ENCODE data around the gene INSYN1. TPM values are rescaled to one million over a fixed set of nuclear protein-coding genes. Genes with fewer than 3 reads are reported as not detected.

The INSYN1 gene
- total and polyA plus RNA-seq, 10 of the 15 experiments (the other 5 are each of a cell fraction or from before 2014, with no cell fraction given), result not detected

- H3K9me3 ChIP-seq (replicated peaks; ENCODE audit: control insufficient read depth, insufficient read depth, low read length), result no peaks in the 10 kb centered on the region
- no peaks in the 10 kb centered on the region for H4K20me1 ChIP-seq (ENCODE audit: control insufficient read depth, insufficient read depth)
- H2AFZ ChIP-seq (ENCODE audit: control insufficient read depth, low read depth, low read length), result no peak overlapping the region
- ChIA-PET POLR2A (no interaction called here), RAD21 (ENCODE audit: unreplicated experiment) (no interaction called here), SMC1A (ENCODE audit: uncharacterized antibody, unreplicated experiment) (no interaction called here), CTCF (no interaction called here)
- peaks cover 0 to 3% of the 10 kb centered on the region in 2 experiments; a peak in 2 of 4 replicates for H3K27me3 ChIP-seq (replicated peaks in 1 of 2; ENCODE audit: control insufficient read depth in 2 of 2, insufficient read depth in 2 of 2, low read length in 1 of 2)
- FAIRE-seq (no peak), ATAC-seq (no peak), DNase-seq (ENCODE audit: low read depth, low spot score) (no peak)
- H3K27ac ChIP-seq (ENCODE audit: control insufficient read depth, insufficient read depth), result no peak overlapping the region
- in situ Hi-C loops (cut with MboI) (no loop called here), intact Hi-C loops (cut with micrococcal nuclease; ENCODE audit: unreplicated experiment) (no loop called here)
- no peak overlapping the region for H3K4me3 ChIP-seq
- H3K4me1 ChIP-seq (ENCODE audit: control insufficient read depth, insufficient read depth, low read length), result no peaks in the 10 kb centered on the region
- no peaks in the 10 kb centered on the region for H3K79me2 ChIP-seq (ENCODE audit: control insufficient read depth, insufficient read depth, low read length)
- WGBS (ENCODE audit: insufficient coverage, insufficient replicate concordance, low lambda C conversion rate, missing lambda C conversion rate), result 47% methylated on average over 25 of the region's 25 CpGs
- H3K4me2 ChIP-seq (ENCODE audit: control insufficient read depth, insufficient read depth), result no peak overlapping the region
- no TSS peak for BruUV-seq (replicated peaks)
- no peak overlapping the region for H3K9ac ChIP-seq (ENCODE audit: control insufficient read depth, insufficient read depth, low read length)
- H3K36me3 ChIP-seq (ENCODE audit: control insufficient read depth in 2 of 2, insufficient read depth in 2 of 2, low read length in 1 of 2), result no peaks in the 10 kb centered on the region
- no peak for TF ChIP-seq WRNIP1 (IDR thresholded peaks at IDR 0.05; ENCODE audit: borderline replicate concordance, low read depth, low read length)
- no peak for TF ChIP-seq ZZZ3 (IDR thresholded peaks at IDR 0.05; ENCODE audit: control insufficient read depth, insufficient read length, low read depth)
- no peak for TF ChIP-seq CEBPB (IDR thresholded peaks at IDR 0.05; ENCODE audit: borderline replicate concordance in 1 of 2, low read depth in 2 of 2, low read length in 2 of 2)
- TF ChIP-seq SKIL (IDR thresholded peaks at IDR 0.05; ENCODE audit: low read depth, poor library complexity, severe bottlenecking), result no peak
- TF ChIP-seq GATAD2B (conservative IDR thresholded peaks at IDR 0.05; ENCODE audit: low read depth), result no peak
- TF ChIP-seq CBX3 (IDR thresholded peaks at IDR 0.05; ENCODE audit: borderline replicate concordance, low read depth), result no peak
- TF ChIP-seq IRF3 (IDR thresholded peaks at IDR 0.05), result no peak
- TF ChIP-seq PRDM15 (CRISPR knock-in tag; IDR thresholded peaks at IDR 0.05), result no peak
- TF ChIP-seq POLR2AphosphoS5 (IDR thresholded peaks at IDR 0.05; ENCODE audit: low read length), result no peak
These were observed 12.8 kb downstream of the INSYN1 start for GRCh38 chr15:73740152-73741048.

Measured in GM12878 (cell line).